Measurements from ENCODE around the gene PTCHD4.

PTCHD4 gene

DNA sequence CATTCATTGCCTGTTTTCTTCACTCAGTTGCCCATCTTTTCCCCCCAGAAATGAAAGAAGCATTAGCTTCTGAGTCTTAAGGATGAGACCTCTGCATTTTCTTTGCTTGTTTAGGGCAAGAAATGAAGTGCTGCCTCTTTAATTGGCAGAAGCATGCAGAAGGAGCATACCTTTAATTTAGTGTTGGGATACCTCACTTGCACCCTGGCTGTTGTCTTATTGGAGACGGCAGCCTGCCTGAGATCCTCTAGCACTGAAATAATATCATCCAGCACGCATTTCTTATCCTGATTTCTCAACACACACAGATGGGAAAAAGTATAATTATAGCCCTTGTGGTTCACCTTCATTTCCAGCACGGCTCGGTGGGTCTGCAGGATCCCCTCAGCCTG is 43.1 kb downstream of the PTCHD4 start:
- H3K9me3 ChIP-seq, result no peaks in the 10 kb centered on the region
- peaks cover 43% of the 10 kb centered on the region for H3K27me3 ChIP-seq
- TF ChIP-seq, protein P1, sequence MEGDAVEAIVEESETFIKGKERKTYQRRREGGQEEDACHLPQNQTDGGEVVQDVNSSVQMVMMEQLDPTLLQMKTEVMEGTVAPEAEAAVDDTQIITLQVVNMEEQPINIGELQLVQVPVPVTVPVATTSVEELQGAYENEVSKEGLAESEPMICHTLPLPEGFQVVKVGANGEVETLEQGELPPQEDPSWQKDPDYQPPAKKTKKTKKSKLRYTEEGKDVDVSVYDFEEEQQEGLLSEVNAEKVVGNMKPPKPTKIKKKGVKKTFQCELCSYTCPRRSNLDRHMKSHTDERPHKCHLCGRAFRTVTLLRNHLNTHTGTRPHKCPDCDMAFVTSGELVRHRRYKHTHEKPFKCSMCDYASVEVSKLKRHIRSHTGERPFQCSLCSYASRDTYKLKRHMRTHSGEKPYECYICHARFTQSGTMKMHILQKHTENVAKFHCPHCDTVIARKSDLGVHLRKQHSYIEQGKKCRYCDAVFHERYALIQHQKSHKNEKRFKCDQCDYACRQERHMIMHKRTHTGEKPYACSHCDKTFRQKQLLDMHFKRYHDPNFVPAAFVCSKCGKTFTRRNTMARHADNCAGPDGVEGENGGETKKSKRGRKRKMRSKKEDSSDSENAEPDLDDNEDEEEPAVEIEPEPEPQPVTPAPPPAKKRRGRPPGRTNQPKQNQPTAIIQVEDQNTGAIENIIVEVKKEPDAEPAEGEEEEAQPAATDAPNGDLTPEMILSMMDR (IDR thresholded peaks at IDR 0.05), result no peak
- H3K4me1 ChIP-seq (ENCODE audit: control insufficient read depth in 1 of 2, insufficient read depth in 1 of 2, low read depth in 1 of 2, low read length in 1 of 2), result no peaks in the 10 kb centered on the region
- no peak overlapping the region for H3K27ac ChIP-seq
- H3K4me3 ChIP-seq (ENCODE audit: low read depth in 1 of 2, low read length in 1 of 2), result no peak overlapping the region
- H3K36me3 ChIP-seq, result no peaks in the 10 kb centered on the region

DNA sequence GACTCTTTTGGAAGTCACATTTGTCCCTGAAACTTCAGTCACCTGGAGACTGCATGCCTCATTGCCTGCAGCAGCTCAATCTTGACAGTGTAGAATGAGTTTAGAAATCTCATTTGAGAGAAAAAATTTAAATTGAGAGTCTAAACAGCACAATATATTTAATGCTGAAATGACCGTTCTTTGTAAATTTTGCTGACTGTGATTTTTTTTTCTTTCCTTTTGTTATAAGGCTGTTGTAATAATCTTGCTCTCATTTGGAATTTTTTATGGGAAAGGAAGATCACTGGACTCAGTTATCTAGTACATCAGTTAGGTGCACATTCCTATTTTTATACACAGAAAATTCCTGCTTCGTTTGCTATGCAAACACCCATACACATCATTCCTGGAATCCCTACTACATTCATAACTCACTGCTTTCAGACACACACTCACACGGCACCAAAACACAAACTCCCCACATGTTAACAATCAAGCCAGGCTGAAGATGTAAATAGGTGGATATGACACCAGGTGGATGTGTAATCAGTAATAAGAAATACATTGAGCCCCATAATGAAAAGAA is 43.8 kb downstream of the PTCHD4 start:
- H3K36me3 ChIP-seq, result no peaks in the 10 kb centered on the region
- no peaks in the 10 kb centered on the region for H3K9me3 ChIP-seq
- no peak overlapping the region for H3K4me3 ChIP-seq (ENCODE audit: low read depth in 1 of 2, low read length in 1 of 2)
- H3K27ac ChIP-seq, result no peak overlapping the region
- H3K27me3 ChIP-seq, result peaks cover 43% of the 10 kb centered on the region
- H3K4me1 ChIP-seq (ENCODE audit: control insufficient read depth in 1 of 2, insufficient read depth in 1 of 2, low read depth in 1 of 2, low read length in 1 of 2), result no peaks in the 10 kb centered on the region
- TF ChIP-seq, protein P1 (IDR thresholded peaks at IDR 0.05), result no peak

DNA sequence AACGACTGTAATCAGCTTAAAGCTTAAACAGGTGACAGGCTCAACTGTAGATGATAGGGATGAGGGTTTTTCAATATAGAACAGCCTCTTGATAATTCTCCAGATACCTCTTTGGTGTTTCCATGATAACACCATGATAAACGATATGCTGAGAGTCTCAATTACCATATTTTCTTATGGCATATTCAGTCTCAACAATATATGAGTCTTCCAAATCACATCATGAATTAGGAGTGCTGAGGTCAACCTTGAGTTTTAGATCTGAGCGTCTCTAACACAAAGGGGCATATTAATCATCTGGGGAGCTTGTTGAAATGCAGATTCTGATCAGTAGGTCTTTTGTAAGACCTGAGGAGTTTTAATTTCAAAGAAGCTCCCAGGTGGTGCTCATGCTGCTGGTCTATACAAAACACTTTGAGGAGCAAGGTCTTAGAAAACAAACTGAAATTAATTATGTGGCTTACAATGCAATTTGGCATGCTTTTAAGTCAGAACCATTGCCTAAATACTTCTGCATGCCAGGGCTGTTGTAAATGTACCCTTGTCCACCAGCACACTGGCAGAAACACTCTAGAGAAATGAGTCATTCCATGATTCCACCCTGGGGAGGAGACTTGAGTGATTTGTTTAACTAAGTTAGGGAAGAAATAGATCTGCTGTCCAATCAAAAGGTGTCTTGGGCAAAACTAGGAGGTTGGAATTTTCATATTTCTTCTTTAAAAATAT is 49.6 kb downstream of the PTCHD4 start:
- Histone ChIP-seq H3K4me1 (ENCODE audit: control insufficient read depth in 1 of 2, insufficient read depth in 1 of 2, low read depth in 1 of 2, low read length in 1 of 2) (no peaks in the 10 kb centered on the region), H3K4me3 (ENCODE audit: low read depth in 1 of 2, low read length in 1 of 2) (no peak overlapping the region), H3K27ac (no peak overlapping the region), H3K27me3 (no peaks in the 10 kb centered on the region), H3K36me3 (no peaks in the 10 kb centered on the region), H3K9me3 (no peaks in the 10 kb centered on the region)
- TF ChIP-seq, protein P1 (IDR thresholded peaks at IDR 0.05), result no peak

Data from neutrophil (primary cell).